ENCODE results near the gene THADA.
"Not testable (repeated sequence)": the region's sequence is repeated elsewhere in the genome, so short reads cannot be mapped to it uniquely, and the experiment has no call there.

GRCh38 chr2:43189861-43190260 is 406.0 kb downstream of the THADA start:
- TF ChIP-seq, protein P1, sequence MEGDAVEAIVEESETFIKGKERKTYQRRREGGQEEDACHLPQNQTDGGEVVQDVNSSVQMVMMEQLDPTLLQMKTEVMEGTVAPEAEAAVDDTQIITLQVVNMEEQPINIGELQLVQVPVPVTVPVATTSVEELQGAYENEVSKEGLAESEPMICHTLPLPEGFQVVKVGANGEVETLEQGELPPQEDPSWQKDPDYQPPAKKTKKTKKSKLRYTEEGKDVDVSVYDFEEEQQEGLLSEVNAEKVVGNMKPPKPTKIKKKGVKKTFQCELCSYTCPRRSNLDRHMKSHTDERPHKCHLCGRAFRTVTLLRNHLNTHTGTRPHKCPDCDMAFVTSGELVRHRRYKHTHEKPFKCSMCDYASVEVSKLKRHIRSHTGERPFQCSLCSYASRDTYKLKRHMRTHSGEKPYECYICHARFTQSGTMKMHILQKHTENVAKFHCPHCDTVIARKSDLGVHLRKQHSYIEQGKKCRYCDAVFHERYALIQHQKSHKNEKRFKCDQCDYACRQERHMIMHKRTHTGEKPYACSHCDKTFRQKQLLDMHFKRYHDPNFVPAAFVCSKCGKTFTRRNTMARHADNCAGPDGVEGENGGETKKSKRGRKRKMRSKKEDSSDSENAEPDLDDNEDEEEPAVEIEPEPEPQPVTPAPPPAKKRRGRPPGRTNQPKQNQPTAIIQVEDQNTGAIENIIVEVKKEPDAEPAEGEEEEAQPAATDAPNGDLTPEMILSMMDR (IDR thresholded peaks at IDR 0.05; ENCODE audit: insufficient read depth, low read length, poor library complexity, severe bottlenecking): not testable (repeated sequence)
- TF ChIP-seq EZH2phosphoT487 (conservative IDR thresholded peaks at IDR 0.05; ENCODE audit: low read length): not testable (repeated sequence)
